MM.1S (cell line): ENCODE data around the gene CIPC.

Experiments
- DNase-seq: peaks from one replicate; pipeline ENCODE4 v3.0.0-alpha.2; 2015
- H2AFZ ChIP-seq: fragments of 300-600 bp; sonication (generic); 2 replicates; pipeline ENCODE4 v1.6.0; 2016; ENCODE audit warnings: antibody characterized with exemption, low read length
- H3F3A ChIP-seq: fragments of 300-600 bp; sonication (generic); 2 replicates; pipeline ENCODE4 v1.6.1; 2016; ENCODE audit warnings: mild to moderate bottlenecking, antibody characterized with exemption, low read length, moderate library complexity, mixed read lengths; ENCODE audit not compliant: insufficient read depth
- H3K27ac ChIP-seq: fragments of 300-600 bp; sonication (generic); 2 replicates; pipeline ENCODE4 v1.5.1; 2016; ENCODE audit warnings: mild to moderate bottlenecking, low read length
- H3K27me3 ChIP-seq: fragments of 300-600 bp; sonication (generic); replicated peaks from 2 replicates; pipeline ENCODE4 v1.6.0; 2016; ENCODE audit warnings: low read length; ENCODE audit not compliant: insufficient read depth
- H3K36me3 ChIP-seq: fragments of 300-600 bp; sonication (generic); replicated peaks from 2 replicates; pipeline ENCODE4 v1.6.1; 2016; ENCODE audit warnings: mild to moderate bottlenecking, low read length, mixed read lengths; ENCODE audit not compliant: insufficient read depth
- H3K4me1 ChIP-seq: fragments of 300-600 bp; sonication (generic); 2 replicates; pipeline ENCODE4 v1.6.1; 2016; ENCODE audit warnings: low read length, mixed read lengths
- H3K4me2 ChIP-seq: fragments of 300-600 bp; sonication (generic); 2 replicates; pipeline ENCODE4 v1.6.0; 2016; ENCODE audit warnings: low read depth, low read length
- H3K4me3 ChIP-seq: fragments of 300-600 bp; sonication (generic); 2 replicates; pipeline ENCODE4 v1.5.1; 2016; ENCODE audit warnings: low read length, mixed read lengths
- H3K79me2 ChIP-seq: fragments of 300-600 bp; sonication (generic); 2 replicates; pipeline ENCODE4 v1.6.1; 2016; ENCODE audit warnings: mixed run types, low read length, mixed read lengths
- H3K9ac ChIP-seq: fragments of 300-600 bp; sonication (generic); 2 replicates; pipeline ENCODE4 v1.6.1; 2016; ENCODE audit warnings: low read length, mixed read lengths
- H3K9me2 ChIP-seq: fragments of 300-600 bp; sonication (generic); replicated peaks from 2 replicates; pipeline ENCODE4 v1.6.1; 2016; ENCODE audit warnings: mild to moderate bottlenecking, low read length, mixed read lengths; ENCODE audit not compliant: insufficient read depth
- H3K9me3 ChIP-seq: fragments of 300-600 bp; sonication (generic); replicated peaks from 2 replicates; pipeline ENCODE4 v1.6.1; 2016; ENCODE audit warnings: mild to moderate bottlenecking, low read length, mixed read lengths; ENCODE audit not compliant: insufficient read depth
- H4K20me1 ChIP-seq: fragments of 300-600 bp; sonication (generic); 2 replicates; pipeline ENCODE4 v1.6.1; 2016; ENCODE audit warnings: mild to moderate bottlenecking, low read length, moderate library complexity, mixed read lengths; ENCODE audit not compliant: insufficient read depth
- EZH2 ChIP-seq: fragments of 300-600 bp; sonication (generic); optimal IDR thresholded peaks from 2 replicates; pipeline ENCODE3; 2017; ENCODE audit warnings: low read depth, mild to moderate bottlenecking, antibody characterized with exemption, low read length, mixed read lengths
- EZH2phosphoT487 ChIP-seq: fragments of 300-600 bp; sonication (generic); IDR thresholded peaks from 2 replicates; pipeline ENCODE4 v1.6.1; 2018; ENCODE audit warnings: antibody characterized with exemption, low read length
- TF ChIP-seq, protein P1 (sequence below): fragments of 300-600 bp; sonication (generic); IDR thresholded peaks from 2 replicates; pipeline ENCODE4 v1.5.1; 2016; ENCODE audit warnings: antibody characterized with exemption, low read length, mixed read lengths

Gene CIPC

DNA sequence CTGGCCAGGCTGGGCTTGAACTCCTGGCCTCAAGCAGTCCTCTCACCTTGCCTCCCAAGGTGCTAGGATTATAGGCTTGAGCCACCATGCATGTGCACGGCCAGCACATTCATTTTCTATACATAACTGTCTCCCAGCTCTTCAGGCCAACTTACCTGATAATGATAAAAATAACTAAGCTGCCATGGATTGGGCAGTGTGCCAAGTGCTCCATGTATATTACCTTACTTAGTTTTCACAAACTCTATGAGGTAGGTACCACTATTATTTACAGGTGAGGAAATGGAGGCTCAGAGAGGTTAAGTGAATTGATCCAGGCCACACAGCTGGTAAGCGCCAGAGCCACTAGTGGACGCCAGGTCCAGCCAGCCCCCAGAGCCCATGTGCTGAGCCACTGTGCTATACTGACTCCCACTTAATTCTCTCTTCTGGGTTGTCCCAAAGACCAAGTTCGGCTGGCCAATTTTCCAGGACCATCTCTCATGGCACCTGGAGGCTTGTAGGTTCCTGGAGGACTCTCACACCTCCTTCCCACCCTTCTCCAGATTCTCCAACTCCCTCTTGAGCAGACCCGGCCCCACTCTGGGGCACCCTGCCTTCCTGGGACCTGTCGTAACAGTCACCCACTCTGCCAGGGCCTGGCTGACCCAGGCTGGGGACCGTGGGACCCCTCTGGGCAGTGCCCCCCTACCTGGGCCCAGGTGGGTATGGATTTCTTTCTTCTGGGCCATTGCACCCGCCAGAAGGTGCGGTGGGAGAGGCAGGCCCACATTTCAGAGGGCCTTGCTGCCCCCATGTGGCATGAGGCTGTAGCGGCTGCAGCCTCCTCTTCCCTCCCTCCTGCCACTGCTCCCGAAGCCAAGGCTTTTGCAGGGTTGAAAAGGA, 30.2 kb upstream of the CIPC start:
- Histone ChIP-seq H2AFZ (no peak overlapping the region; the same call in 1 of the 2 replicates), H3K9ac (no peak overlapping the region), H3K79me2 (no peaks in the 10 kb centered on the region), H3K9me3 (no peaks in the 10 kb centered on the region), H3K36me3 (no peaks in the 10 kb centered on the region), H3K4me2 (no peak overlapping the region), H3K27me3 (no peaks in the 10 kb centered on the region), H3K27ac (no peak overlapping the region), H4K20me1 (no peaks in the 10 kb centered on the region), H3F3A (no peaks in the 10 kb centered on the region), H3K4me1 (no peaks in the 10 kb centered on the region), H3K9me2 (no peaks in the 10 kb centered on the region), H3K4me3 (no peak overlapping the region)
- peak; percentile 36 for DNase-seq
- no peak for TF ChIP-seq EZH2
- TF ChIP-seq, protein P1, sequence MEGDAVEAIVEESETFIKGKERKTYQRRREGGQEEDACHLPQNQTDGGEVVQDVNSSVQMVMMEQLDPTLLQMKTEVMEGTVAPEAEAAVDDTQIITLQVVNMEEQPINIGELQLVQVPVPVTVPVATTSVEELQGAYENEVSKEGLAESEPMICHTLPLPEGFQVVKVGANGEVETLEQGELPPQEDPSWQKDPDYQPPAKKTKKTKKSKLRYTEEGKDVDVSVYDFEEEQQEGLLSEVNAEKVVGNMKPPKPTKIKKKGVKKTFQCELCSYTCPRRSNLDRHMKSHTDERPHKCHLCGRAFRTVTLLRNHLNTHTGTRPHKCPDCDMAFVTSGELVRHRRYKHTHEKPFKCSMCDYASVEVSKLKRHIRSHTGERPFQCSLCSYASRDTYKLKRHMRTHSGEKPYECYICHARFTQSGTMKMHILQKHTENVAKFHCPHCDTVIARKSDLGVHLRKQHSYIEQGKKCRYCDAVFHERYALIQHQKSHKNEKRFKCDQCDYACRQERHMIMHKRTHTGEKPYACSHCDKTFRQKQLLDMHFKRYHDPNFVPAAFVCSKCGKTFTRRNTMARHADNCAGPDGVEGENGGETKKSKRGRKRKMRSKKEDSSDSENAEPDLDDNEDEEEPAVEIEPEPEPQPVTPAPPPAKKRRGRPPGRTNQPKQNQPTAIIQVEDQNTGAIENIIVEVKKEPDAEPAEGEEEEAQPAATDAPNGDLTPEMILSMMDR = peak; percentile 73

DNA sequence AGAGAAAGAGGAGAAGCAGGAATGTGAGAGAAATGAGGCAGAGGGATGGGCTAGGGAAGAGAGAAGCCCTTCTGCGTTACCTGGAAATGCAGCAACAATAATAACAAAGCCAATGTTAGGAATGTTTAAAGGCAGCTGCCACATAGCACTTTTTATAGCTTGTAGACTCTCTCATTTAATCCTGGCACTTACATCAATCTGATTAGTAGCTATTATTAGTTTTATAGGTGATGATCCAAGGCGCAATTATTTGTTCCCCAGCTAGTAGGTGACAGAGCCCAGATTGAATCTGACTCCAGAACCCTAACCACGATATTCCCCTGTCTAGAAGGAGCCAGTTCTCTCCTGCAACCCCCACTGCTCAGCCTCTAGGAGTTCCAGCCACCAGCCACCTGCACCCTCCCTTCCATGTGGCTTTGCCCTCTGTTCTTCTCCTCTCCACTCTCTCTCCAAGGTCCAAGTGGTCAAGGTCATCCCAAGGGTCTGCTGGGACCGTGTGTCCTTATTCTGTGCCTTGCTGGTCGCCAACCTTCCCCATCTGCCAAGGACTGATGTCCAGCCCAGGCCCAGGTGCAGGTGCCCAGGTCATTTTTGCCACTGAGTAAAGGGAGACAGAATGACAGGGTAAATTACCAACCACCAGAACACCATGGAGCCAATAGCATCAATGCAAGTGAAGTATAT, 29.4 kb upstream of the CIPC start:
- no peak for DNase-seq
- no peak overlapping the region for H3K4me3 ChIP-seq
- H3K79me2 ChIP-seq = no peaks in the 10 kb centered on the region
- H3K27me3 ChIP-seq = no peaks in the 10 kb centered on the region
- H3K9me2 ChIP-seq = no peaks in the 10 kb centered on the region
- no peak overlapping the region for H3K27ac ChIP-seq
- no peaks in the 10 kb centered on the region for H3K9me3 ChIP-seq
- H3K36me3 ChIP-seq = no peaks in the 10 kb centered on the region
- H3K4me2 ChIP-seq = no peak overlapping the region
- H2AFZ ChIP-seq = no peak overlapping the region; the same call in 1 of the 2 replicates
- H4K20me1 ChIP-seq = no peaks in the 10 kb centered on the region
- TF ChIP-seq EZH2phosphoT487 (no peak), EZH2 (no peak)
- TF ChIP-seq, protein P1 = no peak
- H3F3A ChIP-seq = no peaks in the 10 kb centered on the region
- H3K9ac ChIP-seq = no peak overlapping the region
- H3K4me1 ChIP-seq = no peaks in the 10 kb centered on the region

DNA sequence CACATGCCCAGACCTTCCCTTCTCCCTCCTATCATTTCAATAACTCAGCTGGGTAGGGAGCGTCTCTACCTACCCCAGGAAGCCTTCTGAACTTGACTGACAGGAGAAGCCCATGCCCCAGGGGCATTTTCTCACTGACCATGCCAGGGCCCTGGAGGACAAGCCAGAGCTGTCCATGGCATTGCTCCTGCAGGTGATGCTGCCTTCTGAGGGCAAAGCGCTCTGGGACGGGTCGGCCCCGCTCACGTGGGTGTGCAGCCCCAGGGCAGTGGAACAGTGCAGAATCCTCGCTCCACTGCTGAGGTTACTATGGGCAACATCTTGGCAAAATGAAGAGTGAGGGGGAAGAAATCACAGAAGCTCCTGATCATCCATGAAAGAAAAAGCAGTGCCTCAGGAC, 28.5 kb upstream of the CIPC start:
- H3F3A ChIP-seq = no peaks in the 10 kb centered on the region
- H3K36me3 ChIP-seq = no peaks in the 10 kb centered on the region
- no peak for DNase-seq
- no peaks in the 10 kb centered on the region for H3K4me1 ChIP-seq
- no peaks in the 10 kb centered on the region for H3K9me2 ChIP-seq
- H3K9me3 ChIP-seq = no peaks in the 10 kb centered on the region
- H3K9ac ChIP-seq = no peak overlapping the region
- H3K79me2 ChIP-seq = no peaks in the 10 kb centered on the region
- no peak overlapping the region for H3K27ac ChIP-seq
- TF ChIP-seq EZH2phosphoT487 (no peak), EZH2 (no peak)
- TF ChIP-seq, protein P1 = no peak
- H3K4me3 ChIP-seq = no peak overlapping the region
- no peak overlapping the region for H2AFZ ChIP-seq
- H4K20me1 ChIP-seq = no peaks in the 10 kb centered on the region
- no peak overlapping the region for H3K4me2 ChIP-seq
- no peaks in the 10 kb centered on the region for H3K27me3 ChIP-seq
